ENCODE results near the gene USP51. TPM values are rescaled to one million over a fixed set of nuclear protein-coding genes. Genes with fewer than 3 reads are reported as not detected.
"Not testable (repeated sequence)": the region's sequence is repeated elsewhere in the genome, so short reads cannot be mapped to it uniquely, and the experiment has no call there.

Gene USP51
- polyA plus RNA-seq, 1 donor, result 7.4 TPM

GRCh38 chrX:55465791-55466190 is 23.9 kb downstream of the USP51 start:
- H3K36me3 ChIP-seq (ENCODE audit: control insufficient read depth, insufficient read depth, low read length); H3K4me3 ChIP-seq (ENCODE audit: low read length); DNase-seq; H3K27ac ChIP-seq (ENCODE audit: low read length); H3K9me3 ChIP-seq (ENCODE audit: control insufficient read depth, low read depth, low read length); H3K27me3 ChIP-seq (ENCODE audit: control insufficient read depth, insufficient read depth, low read length); H3K4me1 ChIP-seq (ENCODE audit: control insufficient read depth, insufficient read depth, low read length): not testable (repeated sequence)
- no CpG with 5 or more reads among the region's 5 CpGs for whole genome bisulfite sequencing (ENCODE audit: insufficient coverage, low lambda C conversion rate)

GRCh38 chrX:55465108-55465507 is 24.5 kb downstream of the USP51 start:
- not testable (repeated sequence) for H3K4me1 ChIP-seq (ENCODE audit: control insufficient read depth, insufficient read depth, low read length); DNase-seq; H3K27me3 ChIP-seq (ENCODE audit: control insufficient read depth, insufficient read depth, low read length); H3K36me3 ChIP-seq (ENCODE audit: control insufficient read depth, insufficient read depth, low read length); H3K9me3 ChIP-seq (ENCODE audit: control insufficient read depth, low read depth, low read length); H3K4me3 ChIP-seq (ENCODE audit: low read length); H3K27ac ChIP-seq (ENCODE audit: low read length)
- no CpG with 5 or more reads among the region's 5 CpGs for whole genome bisulfite sequencing (ENCODE audit: insufficient coverage, low lambda C conversion rate)

DNA sequence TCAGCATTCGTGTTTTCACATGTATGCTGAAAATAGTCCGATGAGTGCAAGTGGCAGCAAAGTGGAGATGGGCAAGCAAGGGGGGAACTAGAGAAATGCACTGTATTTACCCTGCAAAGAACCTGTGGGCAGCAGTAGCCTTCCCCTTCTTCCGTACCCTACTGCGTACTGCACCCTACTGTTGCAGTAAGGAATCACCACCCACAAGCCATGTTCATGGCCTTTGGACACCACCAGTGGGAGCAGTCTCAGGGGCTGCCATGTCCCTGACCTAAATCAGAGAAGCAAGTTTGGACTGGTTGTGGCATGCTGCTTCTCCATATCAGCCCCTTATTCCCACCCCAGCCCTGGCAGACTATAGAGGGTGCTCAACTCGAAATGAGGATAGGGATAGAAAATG is 25.6 kb downstream of the USP51 start:
- not testable (repeated sequence) for H3K4me1 ChIP-seq (ENCODE audit: control insufficient read depth, insufficient read depth, low read length); H3K27me3 ChIP-seq (ENCODE audit: control insufficient read depth, insufficient read depth, low read length); H3K9me3 ChIP-seq (ENCODE audit: control insufficient read depth, low read depth, low read length); H3K36me3 ChIP-seq (ENCODE audit: control insufficient read depth, insufficient read depth, low read length); H3K4me3 ChIP-seq (ENCODE audit: low read length); DNase-seq; H3K27ac ChIP-seq (ENCODE audit: low read length)
- no CpG with 5 or more reads among the region's 5 CpGs for WGBS (ENCODE audit: insufficient coverage, low lambda C conversion rate)

DNA sequence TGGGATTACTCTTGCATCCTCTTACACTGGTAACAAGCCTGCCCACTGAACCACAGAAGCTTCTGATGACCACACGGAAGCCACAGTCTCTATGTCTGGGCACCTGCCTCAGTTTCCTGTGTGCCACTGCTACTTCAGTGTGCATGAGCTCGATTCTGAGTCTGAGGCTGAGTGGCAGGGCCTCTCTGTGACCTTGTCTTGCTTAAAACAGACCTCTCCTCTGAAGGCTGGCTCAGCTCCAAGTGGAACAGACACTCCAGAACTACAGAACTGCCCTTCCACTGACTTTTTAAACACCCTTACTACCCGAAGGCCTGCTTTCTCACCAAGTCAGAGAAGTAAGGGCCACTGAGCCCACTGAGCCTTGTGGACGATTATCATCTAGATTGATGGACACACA is 29.7 kb downstream of the USP51 start:
- not testable (repeated sequence) for H3K27ac ChIP-seq (ENCODE audit: low read length); H3K4me3 ChIP-seq (ENCODE audit: low read length); H3K4me1 ChIP-seq (ENCODE audit: control insufficient read depth, insufficient read depth, low read length); H3K36me3 ChIP-seq (ENCODE audit: control insufficient read depth, insufficient read depth, low read length); H3K27me3 ChIP-seq (ENCODE audit: control insufficient read depth, insufficient read depth, low read length); DNase-seq; H3K9me3 ChIP-seq (ENCODE audit: control insufficient read depth, low read depth, low read length)
- WGBS (ENCODE audit: insufficient coverage, low lambda C conversion rate), result no CpG with 5 or more reads among the region's 4 CpGs

DNA sequence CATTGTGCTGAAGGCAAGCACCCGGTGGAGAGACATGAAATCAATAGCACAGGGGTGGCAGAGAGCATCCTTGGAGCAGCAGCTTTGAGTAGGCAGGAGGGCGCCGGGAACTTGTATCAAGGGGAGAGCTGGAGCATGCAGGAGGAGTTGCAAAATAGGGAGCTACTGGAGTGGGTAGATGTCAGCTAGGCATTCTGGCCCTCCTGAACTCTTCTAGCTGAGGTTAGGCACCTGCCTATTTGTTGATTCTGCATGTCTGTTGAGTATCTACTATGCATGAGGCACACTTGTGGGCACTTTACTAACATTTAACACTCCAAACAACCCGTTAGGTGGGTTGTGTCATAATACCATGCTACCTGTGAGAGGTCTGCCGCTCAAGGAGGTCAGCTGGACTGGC is 30.2 kb downstream of the USP51 start:
- H3K27ac ChIP-seq (ENCODE audit: low read length); H3K27me3 ChIP-seq (ENCODE audit: control insufficient read depth, insufficient read depth, low read length); H3K4me1 ChIP-seq (ENCODE audit: control insufficient read depth, insufficient read depth, low read length); H3K36me3 ChIP-seq (ENCODE audit: control insufficient read depth, insufficient read depth, low read length); DNase-seq; H3K4me3 ChIP-seq (ENCODE audit: low read length); H3K9me3 ChIP-seq (ENCODE audit: control insufficient read depth, low read depth, low read length): not testable (repeated sequence)
- WGBS (ENCODE audit: insufficient coverage, low lambda C conversion rate), result no CpG with 5 or more reads among the region's 5 CpGs

GRCh38 chrX:55455708-55456107 is 33.9 kb downstream of the USP51 start:
- not testable (repeated sequence) for H3K36me3 ChIP-seq (ENCODE audit: control insufficient read depth, insufficient read depth, low read length); H3K4me1 ChIP-seq (ENCODE audit: control insufficient read depth, insufficient read depth, low read length); DNase-seq; H3K27me3 ChIP-seq (ENCODE audit: control insufficient read depth, insufficient read depth, low read length); H3K9me3 ChIP-seq (ENCODE audit: control insufficient read depth, low read depth, low read length); H3K27ac ChIP-seq (ENCODE audit: low read length); H3K4me3 ChIP-seq (ENCODE audit: low read length)
- WGBS (ENCODE audit: insufficient coverage, low lambda C conversion rate), result no CpG with 5 or more reads among the region's 6 CpGs

GRCh38 chrX:55452833-55453124 is 36.9 kb downstream of the USP51 start:
- no CpG with 5 or more reads among the region's 9 CpGs for WGBS (ENCODE audit: insufficient coverage, low lambda C conversion rate)
- Histone ChIP-seq H3K9me3 (ENCODE audit: control insufficient read depth, low read depth, low read length) (no peaks in the 10 kb centered on the region), H3K36me3 (ENCODE audit: control insufficient read depth, insufficient read depth, low read length) (no peaks in the 10 kb centered on the region), H3K4me1 (ENCODE audit: control insufficient read depth, insufficient read depth, low read length) (no peaks in the 10 kb centered on the region), H3K4me3 (ENCODE audit: low read length) (peak overlapping the region; percentile 89), H3K27ac (ENCODE audit: low read length) (peak overlapping the region; percentile 96), H3K27me3 (ENCODE audit: control insufficient read depth, insufficient read depth, low read length) (no peaks in the 10 kb centered on the region)
- DNase-seq, result no peak

- Histone ChIP-seq H3K27ac (ENCODE audit: low read length) (peak within 1 kb of the TSS; percentile 96), H3K4me3 (ENCODE audit: low read length) (peak within 1 kb of the TSS; percentile 89), H3K27me3 (ENCODE audit: control insufficient read depth, insufficient read depth, low read length) (no peaks in the 10 kb centered on the region), H3K4me1 (ENCODE audit: control insufficient read depth, insufficient read depth, low read length) (no peaks in the 10 kb centered on the region), H3K9me3 (ENCODE audit: control insufficient read depth, low read depth, low read length) (no peaks in the 10 kb centered on the region), H3K36me3 (ENCODE audit: control insufficient read depth, insufficient read depth, low read length) (no peaks in the 10 kb centered on the region)
- DNase-seq, result peak; percentile 78 to 88
- no CpG with 5 or more reads among the region's 43 CpGs for WGBS (ENCODE audit: insufficient coverage, low lambda C conversion rate)
These were observed 37.4 kb downstream of the USP51 start, which contains the start of gene MAGEH1 for GRCh38 chrX:55451990-55452832. Gene MAGEH1, plus strand, starts transcription at chrX:55452127. Its CDS starts 248 bp downstream, at chrX:55452375.

- DNase-seq, result no peak
- Histone ChIP-seq H3K27ac (ENCODE audit: low read length) (peak overlapping the region; percentile 96), H3K4me3 (ENCODE audit: low read length) (peak overlapping the region; percentile 89), H3K9me3 (ENCODE audit: control insufficient read depth, low read depth, low read length) (no peaks in the 10 kb centered on the region), H3K36me3 (ENCODE audit: control insufficient read depth, insufficient read depth, low read length) (no peaks in the 10 kb centered on the region), H3K27me3 (ENCODE audit: control insufficient read depth, insufficient read depth, low read length) (no peaks in the 10 kb centered on the region), H3K4me1 (ENCODE audit: control insufficient read depth, insufficient read depth, low read length) (no peaks in the 10 kb centered on the region)
- WGBS (ENCODE audit: insufficient coverage, low lambda C conversion rate), result no CpG with 5 or more reads among the region's 11 CpGs
These were observed 38.0 kb downstream of the USP51 start for GRCh38 chrX:55451626-55451989.

DNA sequence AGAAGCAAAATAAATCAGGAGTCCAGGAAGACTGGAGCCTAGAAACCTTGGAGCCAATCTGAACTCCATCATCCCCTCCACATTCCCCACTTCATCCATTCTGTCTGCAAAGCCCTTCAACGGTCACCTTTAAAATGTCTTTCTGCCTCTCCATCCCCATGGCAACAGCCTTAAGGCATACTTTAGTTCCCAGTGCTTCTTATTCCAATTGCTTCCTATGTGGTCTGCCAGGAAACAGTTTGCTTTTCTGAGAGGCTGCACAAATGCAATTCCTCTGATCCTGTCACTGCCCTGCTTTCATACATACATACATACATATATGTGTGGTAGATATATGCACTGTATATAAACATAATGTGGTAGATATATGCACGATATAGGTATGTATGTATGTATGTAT is 38.5 kb downstream of the USP51 start:
- Histone ChIP-seq H3K4me3 (ENCODE audit: low read length) (peak overlapping the region; percentile 89), H3K27me3 (ENCODE audit: control insufficient read depth, insufficient read depth, low read length) (no peaks in the 10 kb centered on the region), H3K9me3 (ENCODE audit: control insufficient read depth, low read depth, low read length) (no peaks in the 10 kb centered on the region), H3K4me1 (ENCODE audit: control insufficient read depth, insufficient read depth, low read length) (no peaks in the 10 kb centered on the region), H3K36me3 (ENCODE audit: control insufficient read depth, insufficient read depth, low read length) (no peaks in the 10 kb centered on the region), H3K27ac (ENCODE audit: low read length) (peak overlapping the region; percentile 96)
- WGBS (ENCODE audit: insufficient coverage, low lambda C conversion rate), result 0% methylated on average over 1 of the region's 2 CpGs
- peak in 1 of 2 donors; percentile 3 for DNase-seq

- Histone ChIP-seq H3K9me3 (ENCODE audit: control insufficient read depth, low read depth, low read length) (no peaks in the 10 kb centered on the region), H3K4me1 (ENCODE audit: control insufficient read depth, insufficient read depth, low read length) (no peaks in the 10 kb centered on the region), H3K4me3 (ENCODE audit: low read length) (no peak overlapping the region), H3K36me3 (ENCODE audit: control insufficient read depth, insufficient read depth, low read length) (no peaks in the 10 kb centered on the region), H3K27me3 (ENCODE audit: control insufficient read depth, insufficient read depth, low read length) (no peaks in the 10 kb centered on the region), H3K27ac (ENCODE audit: low read length) (no peak overlapping the region)
- no CpG with 5 or more reads among the region's 5 CpGs for WGBS (ENCODE audit: insufficient coverage, low lambda C conversion rate)
- DNase-seq, result peak; percentile 3 to 19
These were observed 39.4 kb downstream of the USP51 start for GRCh38 chrX:55450259-55450658.
